HEK293T (cell line): Measurements from ENCODE around the gene CXCL9.
"Not testable (repeated sequence)": the region's sequence is repeated elsewhere in the genome, so short reads cannot be mapped to it uniquely, and the experiment has no call there.

ENCODE experiments used
- CTCF ChIA-PET: fragments of 350-600 bp; formaldehyde crosslinking; extraction: SDS; loops from one replicate; lab custom pipeline; 2021; ENCODE audit warnings: antibody characterized with exemption, inconsistent platforms; lab: Yijun Ruan, JAX
- POLR2A ChIA-PET: fragments of 350-600 bp; formaldehyde crosslinking; extraction: SDS; loops from one replicate; lab custom pipeline; 2020; ENCODE audit warnings: antibody characterized with exemption, inconsistent platforms; lab: Yijun Ruan, JAX
- DNase-seq: peaks from one replicate; pipeline ENCODE4 v3.0.0; 2012; ENCODE audit warnings: mixed read lengths; ENCODE audit errors: extremely low spot score
- ARNT ChIP-seq: fragments of 450-650 bp; IDR thresholded peaks from 2 replicates; pipeline ENCODE4 v1.6.1; 2017; ENCODE audit warnings: mild to moderate bottlenecking
- BHLHE40 ChIP-seq: fragments of 450-650 bp; IDR thresholded peaks from 2 replicates; pipeline ENCODE4 v1.6.1; 2016; ENCODE audit warnings: mild to moderate bottlenecking, moderate library complexity, borderline replicate concordance
- CTBP1 ChIP-seq: fragments of 450-650 bp; IDR thresholded peaks from 2 replicates; pipeline ENCODE4 v1.6.1; 2016; ENCODE audit warnings: borderline replicate concordance
- ELF4 ChIP-seq: fragments of 450-650 bp; IDR thresholded peaks from 2 replicates; pipeline ENCODE4 v1.6.1; 2017; ENCODE audit warnings: antibody characterized with exemption
- FOXA1 ChIP-seq: fragments of 450-650 bp; IDR thresholded peaks from 2 replicates; pipeline ENCODE4 v1.6.1; 2016; ENCODE audit warnings: mild to moderate bottlenecking
- FOXK2 ChIP-seq: fragments of 450-650 bp; IDR thresholded peaks from 2 replicates; pipeline ENCODE4 v1.6.1; 2016; ENCODE audit warnings: mild to moderate bottlenecking
- FOXM1 ChIP-seq: fragments of 450-650 bp; IDR thresholded peaks from 2 replicates; pipeline ENCODE4 v1.6.1; 2017; ENCODE audit warnings: mild to moderate bottlenecking, borderline replicate concordance
- HDGF ChIP-seq: fragments of 450-650 bp; IDR thresholded peaks from 2 replicates; pipeline ENCODE4 v1.6.1; 2017; ENCODE audit warnings: antibody characterized with exemption, borderline replicate concordance
- L3MBTL2 ChIP-seq: fragments of 450-650 bp; conservative IDR thresholded peaks from 2 replicates; pipeline ENCODE4 v1.6.1; 2016; ENCODE audit warnings: mild to moderate bottlenecking
- LEF1 ChIP-seq: fragments of 450-650 bp; IDR thresholded peaks from 2 replicates; pipeline ENCODE4 v1.6.1; 2017; ENCODE audit warnings: mild to moderate bottlenecking, borderline replicate concordance
- NFRKB ChIP-seq: fragments of 450-650 bp; IDR thresholded peaks from 2 replicates; pipeline ENCODE4 v1.6.1; 2016; ENCODE audit warnings: mild to moderate bottlenecking, moderate library complexity
- SP1 ChIP-seq: fragments of 450-650 bp; IDR thresholded peaks from 2 replicates; pipeline ENCODE4 v1.6.1; 2017
- SUZ12 ChIP-seq: fragments of 450-650 bp; IDR thresholded peaks from 2 replicates; pipeline ENCODE4 v1.6.1; 2016; ENCODE audit warnings: mild to moderate bottlenecking
- TARDBP ChIP-seq: fragments of 450-650 bp; IDR thresholded peaks from 2 replicates; pipeline ENCODE4 v1.6.1; 2016
- ZNF384 ChIP-seq: fragments of 450-650 bp; IDR thresholded peaks from 2 replicates; pipeline ENCODE4 v1.6.1; 2016
- TF ChIP-seq, protein P1 (sequence below): fragments of 450-650 bp; IDR thresholded peaks from 2 replicates; pipeline ENCODE4 v1.6.1; 2016

The CXCL9 gene

GRCh38 chr4:75973766-75974165, 33.5 kb downstream of the CXCL9 start:
- CTCF ChIA-PET, result interaction anchor here (0.6 kb wide), 1 partner anchor 126 kb away, joined by 4 read pairs; no protein-coding TSS in a partner anchor
- POLR2A ChIA-PET, result no interaction called here
- DNase-seq, result no peak
- no peak for TF ChIP-seq HDGF
- TF ChIP-seq FOXA1, result no peak
- no peak for TF ChIP-seq NFRKB
- TF ChIP-seq FOXM1, result no peak
- no peak for TF ChIP-seq FOXK2
- no peak for TF ChIP-seq SP1
- no peak for TF ChIP-seq ARNT
- TF ChIP-seq LEF1, result no peak
- TF ChIP-seq ELF4, result no peak

- no peak for DNase-seq
- TF ChIP-seq FOXK2 (no peak), ELF4 (no peak), NFRKB (no peak), HDGF (no peak), ARNT (no peak), TARDBP (no peak), SUZ12 (no peak), CTBP1 (no peak), FOXM1 (no peak), ZNF384 (no peak), L3MBTL2 (no peak), SP1 (no peak), FOXA1 (no peak), LEF1 (no peak), BHLHE40 (no peak)
- TF ChIP-seq, protein P1, sequence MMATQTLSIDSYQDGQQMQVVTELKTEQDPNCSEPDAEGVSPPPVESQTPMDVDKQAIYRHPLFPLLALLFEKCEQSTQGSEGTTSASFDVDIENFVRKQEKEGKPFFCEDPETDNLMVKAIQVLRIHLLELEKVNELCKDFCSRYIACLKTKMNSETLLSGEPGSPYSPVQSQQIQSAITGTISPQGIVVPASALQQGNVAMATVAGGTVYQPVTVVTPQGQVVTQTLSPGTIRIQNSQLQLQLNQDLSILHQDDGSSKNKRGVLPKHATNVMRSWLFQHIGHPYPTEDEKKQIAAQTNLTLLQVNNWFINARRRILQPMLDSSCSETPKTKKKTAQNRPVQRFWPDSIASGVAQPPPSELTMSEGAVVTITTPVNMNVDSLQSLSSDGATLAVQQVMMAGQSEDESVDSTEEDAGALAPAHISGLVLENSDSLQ, result no peak
- ChIA-PET CTCF (no interaction called here), POLR2A (no interaction called here)
These were observed 39.2 kb downstream of the CXCL9 start for GRCh38 chr4:75968084-75968483.

GRCh38 chr4:75963558-75963957, 43.8 kb downstream of the CXCL9 start:
- CTCF ChIA-PET, result no interaction called here

GRCh38 chr4:75962072-75962471, 45.2 kb downstream of the CXCL9 start:
- CTCF ChIA-PET, POLR2A ChIA-PET, DNase-seq: not testable (repeated sequence)

More at GRCh38 chr4:75963558-75963957, 43.8 kb downstream of the CXCL9 start:
- TF ChIP-seq FOXA1, result no peak
- no peak for TF ChIP-seq NFRKB
- TF ChIP-seq, protein P1, result no peak
- no peak for TF ChIP-seq ZNF384
- no peak for TF ChIP-seq CTBP1
- POLR2A ChIA-PET, result no interaction called here
- DNase-seq, result no peak

- POLR2A ChIA-PET, CTCF ChIA-PET, DNase-seq: not testable (repeated sequence)
These were observed 48.8 kb downstream of the CXCL9 start for GRCh38 chr4:75958546-75958945.

GRCh38 chr4:75954811-75955210, 52.5 kb downstream of the CXCL9 start:
- POLR2A ChIA-PET, CTCF ChIA-PET, DNase-seq: not testable (repeated sequence)

GRCh38 chr4:75953509-75953908, 53.8 kb downstream of the CXCL9 start:
- ChIA-PET POLR2A (no interaction called here), CTCF (interaction anchor here (1.2 kb wide), 1 partner anchor 134 kb away, joined by 3 read pairs; no protein-coding TSS in a partner anchor)
- TF ChIP-seq SP1 (no peak), BHLHE40 (no peak), ELF4 (no peak), L3MBTL2 (no peak), HDGF (no peak), SUZ12 (no peak), CTBP1 (no peak), FOXK2 (no peak), NFRKB (no peak)
- no peak for DNase-seq
